Caki2 (cell line): ENCODE data around the gene GPRC5A. TPM values are rescaled to one million over a fixed set of nuclear protein-coding genes. Genes with fewer than 3 reads are reported as not detected.
"Not testable (repeated sequence)": the region's sequence is repeated elsewhere in the genome, so short reads cannot be mapped to it uniquely, and the experiment has no call there.

Source experiments
- DNase-seq: peaks from one replicate; pipeline ENCODE4 v3.0.0-alpha.2; 2015; ENCODE audit warnings: low read depth
- in situ Hi-C: cut with HindIII; loops from 2 replicates; pipeline ENCODE4 v1.10.0; 2016; ENCODE audit warnings: low sequenced_read_pairs, low pct_unique_long_range_greater_than_20kb, mixed read lengths
- total RNA-seq: library from RNA; depleted of rRNA; stranded (reverse); fragments of >200 nt; shearing (Covaris generic); gene quantifications from 2 replicates; pipeline ENCODE4 v1.2.3, GENCODE V29; 2014; ENCODE audit warnings: low replicate concordance; rRNA removed

Gene GPRC5A, protein sequence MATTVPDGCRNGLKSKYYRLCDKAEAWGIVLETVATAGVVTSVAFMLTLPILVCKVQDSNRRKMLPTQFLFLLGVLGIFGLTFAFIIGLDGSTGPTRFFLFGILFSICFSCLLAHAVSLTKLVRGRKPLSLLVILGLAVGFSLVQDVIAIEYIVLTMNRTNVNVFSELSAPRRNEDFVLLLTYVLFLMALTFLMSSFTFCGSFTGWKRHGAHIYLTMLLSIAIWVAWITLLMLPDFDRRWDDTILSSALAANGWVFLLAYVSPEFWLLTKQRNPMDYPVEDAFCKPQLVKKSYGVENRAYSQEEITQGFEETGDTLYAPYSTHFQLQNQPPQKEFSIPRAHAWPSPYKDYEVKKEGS
- total RNA-seq: 53.4 and 77.9 TPM in 2 replicates

DNA sequence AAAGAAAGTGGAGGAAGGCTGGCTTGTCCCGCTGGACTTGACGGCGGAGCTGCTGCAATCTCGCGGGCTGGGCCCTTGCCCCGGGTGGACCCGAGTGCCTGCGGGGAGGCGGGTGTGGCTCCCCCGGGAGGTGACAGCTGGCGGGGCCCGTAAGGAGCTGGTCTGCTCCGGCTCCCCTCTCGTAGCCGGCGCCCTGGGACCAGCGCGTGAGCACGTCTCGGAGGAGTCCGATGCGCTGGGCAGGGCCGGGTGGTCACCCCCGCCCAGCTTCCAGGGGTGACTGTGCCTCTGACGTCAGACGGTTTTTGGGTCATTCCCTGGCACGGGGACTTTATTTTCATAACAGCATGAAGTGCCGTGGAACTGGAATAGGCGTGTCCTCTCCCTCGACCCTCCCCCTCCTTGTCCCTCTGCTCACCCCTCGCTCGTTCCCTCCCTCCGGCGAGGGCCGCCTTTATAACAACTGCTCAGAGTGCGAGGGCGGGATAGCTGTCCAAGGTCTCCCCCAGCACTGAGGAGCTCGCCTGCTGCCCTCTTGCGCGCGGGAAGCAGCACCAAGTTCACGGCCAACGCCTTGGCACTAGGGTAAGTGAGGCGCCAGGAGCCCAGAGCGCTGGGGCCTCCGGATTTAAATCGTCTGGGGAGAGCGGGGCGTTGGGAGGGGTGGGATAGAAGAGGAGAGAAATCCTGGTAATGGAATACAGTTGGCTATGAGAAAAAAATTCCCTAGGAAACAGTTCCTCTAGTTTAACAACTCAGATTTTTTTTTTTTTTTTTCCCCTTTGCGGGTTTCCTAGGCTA is at the start of gene GPRC5A:
Gene GPRC5A, plus strand, starts transcription at position 483 of the 801 bp plus-strand sequence. CDS start 16,688 bp downstream, outside the sequence.
- in situ Hi-C loops: no loop called here

DNA sequence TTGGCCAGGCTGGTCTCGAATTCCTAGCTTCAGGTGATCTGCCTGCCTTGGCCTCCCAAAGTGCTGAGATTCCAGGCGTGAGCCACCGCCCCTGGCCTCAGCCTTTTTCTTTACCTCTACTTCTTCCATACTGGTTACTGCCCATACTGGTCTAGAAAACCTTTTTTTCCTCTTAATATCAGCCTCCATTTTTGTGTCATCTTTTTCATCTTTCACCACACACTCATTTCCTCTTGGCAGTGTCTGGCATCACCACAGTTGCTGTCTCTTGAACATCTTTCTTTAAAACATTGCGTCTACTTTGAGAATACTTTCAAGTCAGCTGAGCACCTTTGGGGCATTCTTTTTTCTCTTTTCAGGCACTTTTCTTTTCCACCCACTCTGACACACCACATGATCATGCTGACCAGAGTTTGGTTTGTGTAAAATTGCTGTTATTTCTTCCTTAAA is 45.5 kb upstream of the GPRC5A start:
- in situ Hi-C loops: no loop called here
- DNase-seq: no peak

More for the DNA sequence above, at the start of gene GPRC5A:
- peak; percentile 99 for DNase-seq

DNA sequence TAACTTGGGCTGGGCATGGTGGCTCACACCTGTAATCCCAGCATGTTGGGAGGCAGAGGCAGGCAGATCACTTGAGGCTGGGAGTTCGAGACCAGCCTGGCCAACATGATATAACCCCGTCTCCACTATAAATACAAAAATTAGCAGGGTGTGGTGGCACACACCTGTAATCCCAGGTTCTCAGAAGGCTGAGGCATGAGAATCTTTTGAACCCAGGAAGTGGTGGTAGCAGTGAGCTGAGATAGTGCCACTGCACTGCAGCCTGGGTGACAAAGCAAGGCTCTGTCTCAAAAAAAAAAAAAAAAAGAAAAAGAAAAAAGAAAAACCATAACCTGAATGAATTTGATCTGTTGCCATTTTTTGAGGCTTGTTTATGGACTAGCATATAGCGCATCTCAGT is 44.6 kb upstream of the GPRC5A start:
- in situ Hi-C loops, DNase-seq: not testable (repeated sequence)

DNA sequence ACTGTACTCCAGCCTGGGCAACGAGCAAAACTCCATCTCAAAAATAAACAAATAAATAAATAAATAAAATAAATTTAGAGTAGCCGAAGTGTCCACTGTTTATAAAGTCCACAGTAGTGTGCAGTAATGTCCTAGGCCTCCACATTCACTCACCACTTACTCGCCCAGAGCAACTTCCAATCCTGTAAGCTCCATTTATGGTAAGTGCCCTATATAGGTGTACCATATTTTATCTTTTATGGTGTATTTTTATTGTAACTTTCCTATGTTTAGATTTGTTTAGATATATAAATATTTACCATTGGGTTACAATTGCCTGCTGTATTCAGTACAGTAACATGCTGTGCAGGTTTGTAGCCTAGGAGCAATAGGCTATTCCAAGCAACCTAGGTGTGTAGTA is 37.9 kb upstream of the GPRC5A start:
- no peak for DNase-seq
- in situ Hi-C loops: no loop called here

DNA sequence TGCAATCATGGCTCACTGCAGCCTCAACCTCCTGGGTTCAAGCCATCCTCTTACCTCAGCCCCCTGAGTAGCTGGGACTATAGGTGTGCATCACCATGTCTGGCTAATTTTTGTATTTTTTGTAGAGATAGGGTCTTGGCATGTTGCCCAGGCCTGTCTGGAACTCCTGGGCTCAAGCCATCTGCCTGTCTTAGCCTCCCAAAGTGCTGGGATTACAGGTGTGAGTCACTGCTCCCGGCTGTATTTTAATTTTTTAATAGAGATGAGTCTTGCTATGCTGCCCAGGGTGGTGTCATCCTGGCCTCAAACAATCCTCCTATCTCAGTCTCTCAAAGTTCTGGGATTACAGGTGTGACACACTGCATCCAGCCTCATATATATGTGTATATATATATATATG is 31.7 kb upstream of the GPRC5A start:
- no peak for DNase-seq
- in situ Hi-C loops: no loop called here

DNA sequence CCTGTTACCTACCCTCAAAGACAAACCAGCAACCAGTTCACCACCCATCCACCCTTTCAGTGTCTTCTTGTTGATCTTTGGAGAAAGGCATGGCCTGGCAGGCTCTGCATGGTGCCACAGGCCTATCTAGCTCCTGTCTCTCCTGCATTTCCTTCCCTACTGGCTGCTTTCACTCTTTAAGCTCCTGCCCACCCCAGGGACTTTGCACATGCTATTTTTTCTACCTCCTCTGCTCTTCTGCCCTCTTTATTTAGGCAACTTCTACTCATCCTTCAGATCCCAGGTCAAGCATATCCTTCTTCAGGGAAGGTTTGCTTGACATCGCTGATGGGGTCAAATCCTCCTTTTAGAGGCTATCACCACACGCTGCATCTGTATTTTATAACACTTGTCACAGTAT is 27.1 kb upstream of the GPRC5A start:
- in situ Hi-C loops: no loop called here

DNA sequence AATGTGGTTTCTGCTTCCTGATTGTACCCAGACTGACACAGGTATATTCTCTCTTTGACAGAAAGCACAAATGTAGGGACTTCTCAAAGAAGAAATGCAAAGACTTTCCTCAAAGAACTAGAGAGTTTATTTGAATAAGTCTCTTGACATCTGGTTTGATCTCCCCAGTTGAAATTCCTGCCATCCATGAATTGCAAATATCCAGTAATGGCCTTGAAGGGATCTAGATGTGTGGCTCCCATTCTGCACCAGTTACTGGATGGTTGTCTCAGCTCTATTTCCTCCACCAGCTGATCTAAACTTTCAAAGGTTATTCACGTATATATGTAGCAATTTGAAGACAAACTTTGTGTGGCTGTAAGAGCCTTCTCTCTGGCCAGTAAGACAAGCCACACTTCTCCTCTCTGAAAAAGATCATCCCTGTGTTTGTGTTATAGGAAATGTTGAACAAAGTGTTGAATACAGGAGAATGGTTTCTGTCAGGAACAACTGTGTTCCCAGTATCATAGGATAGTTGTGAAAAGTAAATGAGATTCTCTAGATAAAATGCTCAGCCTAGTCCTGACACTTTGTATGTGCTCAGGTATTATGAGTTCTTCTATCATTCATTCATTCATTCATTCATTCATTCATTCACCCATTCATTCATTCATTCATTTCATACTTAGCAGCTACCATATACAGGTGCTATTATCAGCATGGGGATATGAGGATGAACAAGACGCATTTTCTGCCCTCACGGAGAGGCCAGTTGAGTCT is 22.7 kb upstream of the GPRC5A start:
- in situ Hi-C loops: no loop called here
- DNase-seq: no peak

More for the DNA sequence above, 27.1 kb upstream of the GPRC5A start:
- no peak for DNase-seq

DNA sequence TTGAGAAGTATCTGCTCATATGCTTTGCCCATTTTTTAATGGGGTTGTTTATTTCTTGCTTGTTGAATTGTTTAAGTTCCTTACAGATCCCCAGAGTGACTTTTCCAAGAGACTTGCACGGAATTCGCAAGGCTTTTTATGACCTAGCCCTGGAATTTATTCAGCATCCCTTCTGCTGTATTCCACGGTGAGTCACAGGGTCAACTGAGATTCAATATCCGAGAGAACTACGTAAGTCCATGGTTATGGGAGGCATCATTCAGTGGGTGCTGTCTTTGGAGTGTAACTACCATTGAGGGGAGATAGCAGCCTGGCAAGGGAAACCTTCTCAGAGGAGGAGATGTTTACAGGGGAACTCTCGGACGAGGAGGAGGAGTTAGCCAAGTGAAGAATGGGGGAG is 20.9 kb upstream of the GPRC5A start:
- DNase-seq: peak; percentile 87
- in situ Hi-C loops: no loop called here

DNA sequence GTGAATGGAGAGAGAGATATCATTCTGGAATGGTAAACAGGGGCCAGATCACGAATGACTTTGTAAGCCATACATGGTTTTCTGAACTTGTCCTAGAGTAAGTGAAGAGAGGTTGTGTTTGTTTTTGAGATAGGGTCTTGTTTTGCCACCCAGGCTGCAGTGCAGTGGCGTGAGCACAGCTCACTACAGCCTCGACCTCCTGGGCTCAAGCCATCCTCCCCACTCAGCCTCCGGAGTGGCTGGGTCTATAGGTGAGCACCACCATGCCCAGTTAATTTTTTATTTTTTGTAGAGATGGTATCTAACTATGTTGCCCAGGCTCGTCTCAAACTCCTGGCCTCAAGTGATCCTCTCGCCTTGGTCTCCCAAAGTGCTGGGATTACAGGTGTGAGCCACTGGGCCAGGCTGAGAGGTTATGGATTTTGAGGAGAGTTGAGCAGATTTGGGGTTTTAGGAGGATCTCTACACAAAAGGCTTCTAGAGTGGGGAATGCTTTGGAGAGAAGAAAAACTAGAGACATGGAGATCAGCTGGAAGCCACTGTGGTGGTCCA is 19.7 kb upstream of the GPRC5A start:
- DNase-seq: no peak
- in situ Hi-C loops: no loop called here

DNA sequence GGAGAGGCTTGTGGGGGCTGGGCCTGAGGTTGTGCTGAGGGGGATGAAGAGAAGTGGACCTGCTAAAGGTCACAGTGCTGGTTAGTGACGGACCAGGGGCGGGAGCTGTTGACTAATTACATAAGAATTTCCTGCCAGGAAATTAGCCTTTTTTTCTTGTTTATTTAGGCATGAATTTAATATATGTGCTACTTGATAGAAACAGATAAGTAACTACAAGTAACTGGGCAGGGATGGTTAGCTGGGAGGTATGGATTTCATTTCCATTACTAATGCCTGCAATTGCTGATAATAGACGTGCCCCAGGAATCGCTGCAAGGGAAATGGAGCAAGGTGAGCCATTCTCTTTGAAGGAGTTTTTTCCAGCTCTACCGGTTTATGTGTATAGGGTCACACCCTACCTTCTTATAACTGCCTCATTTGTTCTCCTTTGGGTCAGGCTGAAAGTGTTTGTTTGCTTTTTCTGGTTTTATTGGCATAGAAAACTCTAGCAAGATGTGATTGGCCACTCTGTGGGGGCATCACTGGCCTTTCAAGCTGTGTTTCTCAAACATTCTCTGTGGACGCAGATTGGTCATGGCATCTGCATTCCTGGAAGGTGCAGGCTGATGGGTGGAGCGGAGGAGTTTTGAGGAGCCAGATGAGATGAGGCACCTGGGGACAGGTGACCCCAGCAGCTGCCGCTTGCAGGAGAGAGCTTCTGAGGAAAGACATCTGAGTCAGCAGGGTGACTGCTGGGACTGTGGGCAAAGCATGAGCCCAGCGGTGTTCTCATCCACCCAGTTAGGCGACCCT is 19.0 kb upstream of the GPRC5A start:
- in situ Hi-C loops: no loop called here
- peak; percentile 95 for DNase-seq

DNA sequence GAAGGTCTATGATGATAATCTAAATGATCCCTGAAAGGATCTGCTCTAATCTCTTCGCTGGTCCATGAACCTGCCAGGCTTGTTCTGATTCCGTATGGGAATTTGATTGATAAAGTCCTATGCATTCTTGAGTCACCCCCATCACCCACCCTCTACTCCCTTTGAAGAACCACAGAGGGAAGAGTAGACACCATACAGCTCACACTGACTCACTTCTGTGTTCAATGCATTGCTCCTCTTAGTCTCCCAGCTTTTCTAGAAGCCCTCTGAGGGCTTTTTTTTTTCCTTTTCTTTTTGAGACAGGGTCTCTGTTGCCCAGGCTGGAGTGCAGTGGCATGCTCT is 18.5 kb upstream of the GPRC5A start:
- DNase-seq: no peak
- in situ Hi-C loops: no loop called here

DNA sequence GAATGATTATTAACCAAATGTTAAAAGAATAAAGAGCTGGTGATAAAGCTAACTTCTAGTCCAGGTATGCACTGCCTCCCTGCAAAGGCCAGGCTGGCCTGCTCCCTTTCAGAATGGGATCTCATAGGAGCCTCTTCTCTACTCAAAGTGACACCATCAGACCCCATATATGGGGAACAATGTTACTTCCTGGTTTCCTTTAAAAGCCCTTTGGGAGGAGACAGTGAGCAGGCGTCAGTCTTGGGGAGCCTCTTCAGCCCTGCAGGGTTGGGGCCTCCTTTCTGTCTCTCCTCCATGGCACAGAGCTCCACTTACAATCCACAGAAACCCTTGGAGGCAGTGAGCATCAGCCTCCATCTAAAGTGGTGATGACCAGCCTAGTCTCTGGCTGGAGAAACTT is 17.3 kb upstream of the GPRC5A start:
- DNase-seq: no peak
- in situ Hi-C loops: no loop called here

DNA sequence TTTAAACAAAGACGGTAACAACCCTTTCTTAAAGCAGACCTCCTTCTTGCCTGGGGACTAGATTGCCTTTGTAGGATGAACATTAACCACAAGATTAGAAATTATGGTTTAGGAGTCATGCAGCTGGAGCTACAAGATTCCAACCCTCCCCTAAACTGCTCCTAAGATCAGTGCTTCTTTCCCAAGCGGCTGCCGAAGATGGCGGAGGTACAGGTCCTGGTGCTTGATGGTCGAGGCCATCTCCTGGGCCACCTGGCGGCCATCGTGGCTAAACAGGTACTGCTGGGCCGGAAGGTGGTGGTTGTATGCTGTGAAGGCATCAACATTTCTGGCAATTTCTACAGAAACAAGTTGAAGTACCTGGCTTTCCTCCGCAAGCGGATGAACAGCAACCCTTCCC is 16.1 kb upstream of the GPRC5A start:
- in situ Hi-C loops, DNase-seq: not testable (repeated sequence)

DNA sequence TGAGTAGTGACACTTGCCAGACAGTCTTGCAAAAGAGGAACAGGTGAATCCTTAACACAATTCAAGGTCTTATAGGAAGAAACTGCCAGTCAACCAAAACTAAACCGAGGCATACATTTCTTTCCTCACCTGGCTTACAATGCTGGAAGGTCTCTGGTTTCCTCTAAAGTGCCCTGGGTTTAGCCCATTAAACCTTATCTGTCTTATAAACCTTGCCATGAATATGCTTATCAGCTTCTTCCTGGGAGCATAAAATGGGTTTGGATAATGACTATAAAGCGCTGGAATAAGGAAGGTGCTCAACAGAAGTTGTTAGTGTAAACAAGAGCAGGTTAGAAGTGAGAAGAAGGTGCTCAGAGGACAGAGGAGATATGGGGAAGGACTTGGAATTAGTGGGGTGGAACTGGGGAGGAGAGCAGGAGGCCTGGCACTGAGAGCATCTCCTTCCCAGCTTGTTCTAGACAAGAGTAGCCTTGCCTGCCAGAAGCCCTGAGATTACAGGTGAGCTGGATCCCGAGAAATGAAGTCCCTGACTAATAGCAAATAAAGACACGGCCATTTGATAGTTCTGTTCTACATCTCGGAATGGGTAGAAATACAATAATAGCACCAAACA is 14.1 kb upstream of the GPRC5A start:
- in situ Hi-C loops: no loop called here
- no peak for DNase-seq

DNA sequence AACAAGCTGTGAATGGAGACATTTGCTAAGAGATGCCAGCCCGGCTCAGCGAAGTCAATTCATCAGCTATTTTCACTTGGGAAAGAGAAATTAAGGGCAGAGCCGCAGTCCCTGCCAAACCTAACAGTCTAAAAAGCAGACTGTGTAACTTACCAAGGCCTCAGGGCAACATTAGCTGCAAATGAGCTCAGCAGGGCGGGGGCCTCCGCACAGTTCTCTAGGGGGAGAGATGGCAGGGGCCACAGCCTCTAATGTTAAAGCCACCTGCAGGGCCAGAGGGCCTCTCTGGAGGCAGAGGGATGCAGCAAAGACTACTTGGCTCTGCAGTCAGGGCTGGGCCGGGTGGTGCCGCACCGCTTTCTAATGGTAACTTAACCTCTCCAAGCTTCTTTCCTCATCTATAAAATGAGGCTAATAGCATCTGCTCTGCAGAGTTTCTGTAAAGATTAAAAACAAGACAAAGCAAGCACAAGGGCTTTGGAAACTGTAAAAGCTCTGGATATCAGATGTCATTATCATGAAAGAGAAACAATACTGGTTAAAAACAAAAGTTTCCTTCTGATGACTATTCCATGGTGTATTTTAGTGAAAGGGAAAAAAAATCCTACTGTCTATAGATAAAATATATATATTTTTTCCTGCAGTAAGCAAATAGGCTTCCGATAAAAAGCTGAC is 13.4 kb upstream of the GPRC5A start:
- no peak for DNase-seq
- in situ Hi-C loops: no loop called here

DNA sequence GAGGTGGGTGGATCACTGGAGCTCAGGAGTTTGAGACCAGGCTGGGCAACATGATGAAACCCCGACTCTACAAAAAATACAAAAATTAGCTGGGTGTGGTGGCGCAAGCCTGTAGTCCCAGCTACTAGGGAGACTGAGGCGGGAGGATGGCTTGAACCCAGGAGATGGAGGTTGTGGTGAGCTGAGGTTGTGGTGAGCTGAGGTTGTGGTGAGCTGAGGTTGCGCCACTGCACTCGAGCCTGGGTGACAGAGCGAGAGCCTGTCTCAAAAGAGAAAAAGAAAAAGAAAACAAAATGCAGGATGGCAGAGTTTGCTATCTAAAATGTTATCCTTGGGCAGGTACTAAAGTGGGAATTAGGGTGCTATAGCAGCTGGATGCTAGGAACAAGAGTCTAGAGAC is 10.8 kb upstream of the GPRC5A start:
- DNase-seq: no peak
- in situ Hi-C loops: no loop called here
